ENCODE measurements around the gene DPH5. TPM values are rescaled to one million over a fixed set of nuclear protein-coding genes. Genes with fewer than 3 reads are reported as not detected.
A peak's percentile ranks its signal among the peaks of the same experiment; 100 is the strongest.

DPH5 gene
- total and polyA plus RNA-seq, 2 experiments from 2014 or later, result 35.8 to 39.2 TPM

DNA sequence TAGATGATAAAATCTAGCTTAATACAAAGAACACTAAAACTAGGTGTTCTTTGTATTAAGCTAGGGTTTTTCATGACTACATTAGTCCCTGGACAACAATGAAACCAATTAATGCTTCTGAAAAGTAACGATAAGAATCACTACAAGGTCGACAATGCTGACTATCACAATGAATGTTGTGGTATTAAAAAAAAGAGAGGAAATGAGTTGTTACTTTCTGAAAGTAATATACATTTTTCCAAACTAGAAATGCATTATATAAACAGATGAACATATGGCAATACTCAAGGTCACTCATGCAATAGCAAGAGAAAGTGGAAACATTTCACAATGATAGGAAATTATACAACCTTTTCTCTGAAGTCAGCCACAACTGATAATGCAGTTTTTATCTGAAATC, 19.0 kb downstream of the DPH5 start:
- TF ChIP-seq, protein P1, sequence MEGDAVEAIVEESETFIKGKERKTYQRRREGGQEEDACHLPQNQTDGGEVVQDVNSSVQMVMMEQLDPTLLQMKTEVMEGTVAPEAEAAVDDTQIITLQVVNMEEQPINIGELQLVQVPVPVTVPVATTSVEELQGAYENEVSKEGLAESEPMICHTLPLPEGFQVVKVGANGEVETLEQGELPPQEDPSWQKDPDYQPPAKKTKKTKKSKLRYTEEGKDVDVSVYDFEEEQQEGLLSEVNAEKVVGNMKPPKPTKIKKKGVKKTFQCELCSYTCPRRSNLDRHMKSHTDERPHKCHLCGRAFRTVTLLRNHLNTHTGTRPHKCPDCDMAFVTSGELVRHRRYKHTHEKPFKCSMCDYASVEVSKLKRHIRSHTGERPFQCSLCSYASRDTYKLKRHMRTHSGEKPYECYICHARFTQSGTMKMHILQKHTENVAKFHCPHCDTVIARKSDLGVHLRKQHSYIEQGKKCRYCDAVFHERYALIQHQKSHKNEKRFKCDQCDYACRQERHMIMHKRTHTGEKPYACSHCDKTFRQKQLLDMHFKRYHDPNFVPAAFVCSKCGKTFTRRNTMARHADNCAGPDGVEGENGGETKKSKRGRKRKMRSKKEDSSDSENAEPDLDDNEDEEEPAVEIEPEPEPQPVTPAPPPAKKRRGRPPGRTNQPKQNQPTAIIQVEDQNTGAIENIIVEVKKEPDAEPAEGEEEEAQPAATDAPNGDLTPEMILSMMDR (IDR thresholded peaks at IDR 0.05; ENCODE audit: low read depth, low read length), result no peak
- peak in 1 of 2 donors; percentile 32 for DNase-seq (ENCODE audit: low read depth in 1 of 2, low spot score in 1 of 2)
- H3K36me3 ChIP-seq, result no peaks in the 10 kb centered on the region
- H3K4me3 ChIP-seq, result no peak overlapping the region
- H3K9me3 ChIP-seq (ENCODE audit: low read depth), result no peaks in the 10 kb centered on the region
- H3K4me1 ChIP-seq (ENCODE audit: low read depth), result peaks cover 10% of the 10 kb centered on the region
- H3K27ac ChIP-seq, result no peak overlapping the region
- no peaks in the 10 kb centered on the region for H3K27me3 ChIP-seq

DNA sequence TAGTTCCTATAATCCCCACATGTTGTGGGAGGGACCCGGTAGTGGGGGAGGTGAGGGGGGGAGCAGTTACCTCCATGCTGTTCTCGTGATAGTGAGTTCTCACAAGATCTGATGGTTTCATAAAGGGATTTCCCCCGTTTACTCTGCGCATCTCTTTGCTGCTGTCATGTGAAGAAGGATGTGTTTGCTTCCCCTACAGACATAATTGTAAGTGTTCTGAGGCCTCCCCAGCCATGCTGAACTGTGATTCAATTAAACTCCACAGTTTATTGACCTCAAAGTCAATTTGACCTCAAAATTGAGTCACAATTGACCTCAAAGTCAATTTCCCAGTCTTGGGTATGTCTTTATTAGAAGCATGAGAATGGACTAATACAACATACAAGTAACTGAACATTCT, 19.7 kb downstream of the DPH5 start:
- H3K36me3 ChIP-seq, result peaks cover 2% of the 10 kb centered on the region
- H3K4me1 ChIP-seq (ENCODE audit: low read depth), result peaks cover 9% of the 10 kb centered on the region
- H3K27ac ChIP-seq, result no peak overlapping the region
- no peaks in the 10 kb centered on the region for H3K9me3 ChIP-seq (ENCODE audit: low read depth)
- H3K27me3 ChIP-seq, result no peaks in the 10 kb centered on the region
- H3K4me3 ChIP-seq, result no peak overlapping the region
- TF ChIP-seq, protein P1 (IDR thresholded peaks at IDR 0.05; ENCODE audit: low read depth, low read length), result no peak
- DNase-seq (ENCODE audit: low read depth in 1 of 2, low spot score in 1 of 2), result no peak

DNA sequence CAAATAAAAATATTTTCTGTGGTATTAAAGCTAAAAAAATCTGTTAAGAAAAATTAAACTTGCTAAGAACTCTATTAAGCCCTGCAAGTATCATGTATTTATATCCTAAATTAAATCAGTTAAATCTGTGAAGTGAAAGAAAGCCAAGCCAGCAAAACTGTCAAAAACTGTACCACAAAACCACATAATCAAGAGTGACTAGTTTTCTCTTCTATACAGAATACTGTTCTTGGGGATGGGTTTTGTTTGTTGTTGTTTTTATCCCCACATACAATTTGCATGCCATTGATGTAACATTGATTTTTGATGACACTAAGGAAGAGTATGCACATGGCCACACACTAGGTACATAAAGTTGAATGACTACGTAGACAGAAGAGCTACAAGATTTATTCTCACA, 20.4 kb downstream of the DPH5 start:
- Histone ChIP-seq H3K4me3 (no peak overlapping the region), H3K36me3 (peaks cover 7% of the 10 kb centered on the region), H3K9me3 (ENCODE audit: low read depth) (no peaks in the 10 kb centered on the region), H3K4me1 (ENCODE audit: low read depth) (peaks cover 2% of the 10 kb centered on the region), H3K27ac (no peak overlapping the region), H3K27me3 (no peaks in the 10 kb centered on the region)
- TF ChIP-seq, protein P1 (IDR thresholded peaks at IDR 0.05; ENCODE audit: low read depth, low read length), result no peak
- DNase-seq (ENCODE audit: low read depth in 1 of 2, low spot score in 1 of 2), result no peak

DNA sequence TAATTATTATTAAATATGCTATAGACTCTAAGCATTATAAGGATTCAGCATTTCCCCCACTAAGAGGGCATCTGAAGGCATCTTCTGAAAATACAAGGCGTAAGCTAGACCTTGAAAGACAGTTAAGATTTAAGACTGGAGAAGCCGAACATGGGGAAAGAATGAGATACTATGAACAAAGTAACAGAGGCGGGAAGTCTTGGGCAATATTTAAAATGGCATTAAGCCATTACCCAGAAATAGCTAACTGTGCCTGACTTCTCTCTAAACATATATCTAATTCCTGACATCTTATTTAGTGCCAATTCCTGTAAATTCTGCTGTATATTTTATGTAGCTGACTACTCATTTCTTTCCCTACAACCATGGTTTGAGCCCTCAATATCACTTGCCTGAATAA, 20.9 kb downstream of the DPH5 start:
- TF ChIP-seq, protein P1 (IDR thresholded peaks at IDR 0.05; ENCODE audit: low read depth, low read length), result no peak

DNA sequence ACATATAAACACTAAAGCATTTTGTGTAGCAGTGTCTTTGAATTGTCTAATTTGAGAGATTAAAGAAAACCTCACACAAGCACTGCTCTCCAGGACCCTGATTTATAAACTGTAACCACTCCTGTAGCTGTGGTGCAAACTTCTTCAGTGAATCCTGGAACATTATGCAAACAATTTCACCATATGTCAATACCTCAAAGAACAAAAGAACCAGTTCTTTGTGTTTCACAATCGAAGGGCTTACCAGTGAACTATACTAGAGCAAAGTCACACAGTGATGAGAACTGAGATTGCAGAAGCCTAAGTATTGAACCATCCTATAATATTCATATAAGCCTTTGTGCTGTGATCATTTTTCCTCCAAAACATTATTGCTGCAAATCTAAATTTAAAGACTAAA, 21.5 kb downstream of the DPH5 start:
- peak in 1 of 2 donors; percentile 72 for DNase-seq (ENCODE audit: low read depth in 1 of 2, low spot score in 1 of 2)
- Histone ChIP-seq H3K9me3 (ENCODE audit: low read depth) (no peaks in the 10 kb centered on the region), H3K4me3 (no peak overlapping the region), H3K36me3 (peaks cover 7% of the 10 kb centered on the region), H3K4me1 (ENCODE audit: low read depth) (no peaks in the 10 kb centered on the region), H3K27me3 (no peaks in the 10 kb centered on the region), H3K27ac (no peak overlapping the region)
- TF ChIP-seq, protein P1 (IDR thresholded peaks at IDR 0.05; ENCODE audit: low read depth, low read length), result no peak

More for the DNA sequence above, 20.9 kb downstream of the DPH5 start:
- Histone ChIP-seq H3K36me3 (peaks cover 7% of the 10 kb centered on the region), H3K4me1 (ENCODE audit: low read depth) (no peaks in the 10 kb centered on the region), H3K4me3 (no peak overlapping the region), H3K27ac (no peak overlapping the region), H3K27me3 (no peaks in the 10 kb centered on the region), H3K9me3 (ENCODE audit: low read depth) (no peaks in the 10 kb centered on the region)
- peak in 1 of 2 donors; percentile 78 for DNase-seq (ENCODE audit: low read depth in 1 of 2, low spot score in 1 of 2)

Measured in cardiac muscle cell (in vitro differentiated cells and primary cell).